ENCODE results near the gene ZNF655. TPM values are rescaled to one million over a fixed set of nuclear protein-coding genes. Genes with fewer than 3 reads are reported as not detected.

The ZNF655 gene
- polyA plus RNA-seq, 2 donors, result 56.9 to 80.5 TPM

GRCh38 chr7:99599836-99600235 is 41.4 kb downstream of the ZNF655 start:
- H3K4me1 ChIP-seq (ENCODE audit: control insufficient read depth in 2 of 2, insufficient read depth in 2 of 2, low read length in 1 of 2), result no peaks in the 10 kb centered on the region
- H3K4me3 ChIP-seq (ENCODE audit: low read depth in 1 of 2, low read length in 2 of 2), result no peak overlapping the region
- no peaks in the 10 kb centered on the region for H3K36me3 ChIP-seq (ENCODE audit: control insufficient read depth in 2 of 2, insufficient read depth in 2 of 2, low read length in 1 of 2)
- no peak overlapping the region for H3K27ac ChIP-seq (ENCODE audit: low read depth in 2 of 2, low read length in 1 of 2)
- H3K27me3 ChIP-seq (ENCODE audit: control insufficient read depth in 1 of 2, insufficient read depth in 2 of 2, low read length in 2 of 2), result no peaks in the 10 kb centered on the region
- 80 to 81% methylated on average over 4 of the region's 4 CpGs for WGBS, 2 donors
- no peaks in the 10 kb centered on the region for H3K9me3 ChIP-seq (ENCODE audit: control insufficient read depth in 2 of 2, insufficient read depth in 1 of 2, low read depth in 1 of 2, low read length in 1 of 2)

GRCh38 chr7:99601656-99602310 is 43.3 kb downstream of the ZNF655 start:
- no peak overlapping the region for H3K27ac ChIP-seq (ENCODE audit: low read depth in 2 of 2, low read length in 1 of 2)
- H3K9me3 ChIP-seq (ENCODE audit: control insufficient read depth in 2 of 2, insufficient read depth in 1 of 2, low read depth in 1 of 2, low read length in 1 of 2), result no peaks in the 10 kb centered on the region
- WGBS, 2 donors, result 76 to 79% methylated on average over 7 of the region's 7 CpGs
- H3K27me3 ChIP-seq (ENCODE audit: control insufficient read depth in 1 of 2, insufficient read depth in 2 of 2, low read length in 2 of 2), result no peaks in the 10 kb centered on the region
- H3K4me1 ChIP-seq (ENCODE audit: control insufficient read depth in 2 of 2, insufficient read depth in 2 of 2, low read length in 1 of 2), result no peaks in the 10 kb centered on the region
- no peak overlapping the region for H3K4me3 ChIP-seq (ENCODE audit: low read depth in 1 of 2, low read length in 2 of 2)
- no peaks in the 10 kb centered on the region for H3K36me3 ChIP-seq (ENCODE audit: control insufficient read depth in 2 of 2, insufficient read depth in 2 of 2, low read length in 1 of 2)

- no peaks in the 10 kb centered on the region for H3K4me1 ChIP-seq (ENCODE audit: control insufficient read depth in 2 of 2, insufficient read depth in 2 of 2, low read length in 1 of 2)
- peaks cover 0 to 2% of the 10 kb centered on the region in 2 donors for H3K36me3 ChIP-seq (ENCODE audit: control insufficient read depth in 2 of 2, insufficient read depth in 2 of 2, low read length in 1 of 2)
- no peak overlapping the region for H3K27ac ChIP-seq (ENCODE audit: low read depth in 2 of 2, low read length in 1 of 2)
- WGBS, 2 donors, result 94 to 97% methylated on average over 7 of the region's 7 CpGs
- no peaks in the 10 kb centered on the region for H3K27me3 ChIP-seq (ENCODE audit: control insufficient read depth in 1 of 2, insufficient read depth in 2 of 2, low read length in 2 of 2)
- H3K4me3 ChIP-seq (ENCODE audit: low read depth in 1 of 2, low read length in 2 of 2), result no peak overlapping the region
- H3K9me3 ChIP-seq (ENCODE audit: control insufficient read depth in 2 of 2, insufficient read depth in 1 of 2, low read depth in 1 of 2, low read length in 1 of 2), result no peaks in the 10 kb centered on the region
These were observed 47.1 kb downstream of the ZNF655 start for GRCh38 chr7:99605527-99605926.

GRCh38 chr7:99606531-99606930 is 48.1 kb downstream of the ZNF655 start:
- Histone ChIP-seq H3K27ac (ENCODE audit: low read depth in 2 of 2, low read length in 1 of 2) (no peak overlapping the region), H3K4me3 (ENCODE audit: low read depth in 1 of 2, low read length in 2 of 2) (no peak overlapping the region), H3K9me3 (ENCODE audit: control insufficient read depth in 2 of 2, insufficient read depth in 1 of 2, low read depth in 1 of 2, low read length in 1 of 2) (no peaks in the 10 kb centered on the region), H3K27me3 (ENCODE audit: control insufficient read depth in 1 of 2, insufficient read depth in 2 of 2, low read length in 2 of 2) (no peaks in the 10 kb centered on the region), H3K36me3 (ENCODE audit: control insufficient read depth in 2 of 2, insufficient read depth in 2 of 2, low read length in 1 of 2) (peaks cover 0 to 2% of the 10 kb centered on the region in 2 donors), H3K4me1 (ENCODE audit: control insufficient read depth in 2 of 2, insufficient read depth in 2 of 2, low read length in 1 of 2) (no peaks in the 10 kb centered on the region)
- WGBS, 2 donors, result 71 to 80% methylated on average over 8 of the region's 8 CpGs

- WGBS, 2 donors, result 81 to 85% methylated on average over 9 of the region's 9 CpGs
- Histone ChIP-seq H3K4me3 (ENCODE audit: low read depth in 1 of 2, low read length in 2 of 2) (no peak overlapping the region), H3K36me3 (ENCODE audit: control insufficient read depth in 2 of 2, insufficient read depth in 2 of 2, low read length in 1 of 2) (peaks cover 0 to 2% of the 10 kb centered on the region in 2 donors), H3K27ac (ENCODE audit: low read depth in 2 of 2, low read length in 1 of 2) (no peak overlapping the region), H3K4me1 (ENCODE audit: control insufficient read depth in 2 of 2, insufficient read depth in 2 of 2, low read length in 1 of 2) (no peaks in the 10 kb centered on the region), H3K27me3 (ENCODE audit: control insufficient read depth in 1 of 2, insufficient read depth in 2 of 2, low read length in 2 of 2) (no peaks in the 10 kb centered on the region), H3K9me3 (ENCODE audit: control insufficient read depth in 2 of 2, insufficient read depth in 1 of 2, low read depth in 1 of 2, low read length in 1 of 2) (no peaks in the 10 kb centered on the region)
These were observed 49.1 kb downstream of the ZNF655 start for GRCh38 chr7:99607548-99607947.

GRCh38 chr7:99614495-99614894 is 56.1 kb downstream of the ZNF655 start:
- H3K27me3 ChIP-seq (ENCODE audit: control insufficient read depth in 1 of 2, insufficient read depth in 2 of 2, low read length in 2 of 2), result no peaks in the 10 kb centered on the region
- peaks cover 0 to 4% of the 10 kb centered on the region in 2 donors for H3K36me3 ChIP-seq (ENCODE audit: control insufficient read depth in 2 of 2, insufficient read depth in 2 of 2, low read length in 1 of 2)
- H3K27ac ChIP-seq (ENCODE audit: low read depth in 2 of 2, low read length in 1 of 2), result no peak overlapping the region
- H3K9me3 ChIP-seq (ENCODE audit: control insufficient read depth in 2 of 2, insufficient read depth in 1 of 2, low read depth in 1 of 2, low read length in 1 of 2), result no peaks in the 10 kb centered on the region
- no peak overlapping the region for H3K4me3 ChIP-seq (ENCODE audit: low read depth in 1 of 2, low read length in 2 of 2)
- WGBS, 2 donors, result 67 to 80% methylated on average over 3 of the region's 3 CpGs
- H3K4me1 ChIP-seq (ENCODE audit: control insufficient read depth in 2 of 2, insufficient read depth in 2 of 2, low read length in 1 of 2), result peaks cover 2% of the 10 kb centered on the region in 2 donors

GRCh38 chr7:99615989-99616358 is 57.5 kb downstream of the ZNF655 start:
- H3K9me3 ChIP-seq (ENCODE audit: control insufficient read depth in 2 of 2, insufficient read depth in 1 of 2, low read depth in 1 of 2, low read length in 1 of 2), result no peaks in the 10 kb centered on the region
- H3K4me1 ChIP-seq (ENCODE audit: control insufficient read depth in 2 of 2, insufficient read depth in 2 of 2, low read length in 1 of 2), result peaks cover 2% of the 10 kb centered on the region in 2 donors
- WGBS, 2 donors, result 92% methylated on average over 5 of the region's 5 CpGs
- no peaks in the 10 kb centered on the region for H3K27me3 ChIP-seq (ENCODE audit: control insufficient read depth in 1 of 2, insufficient read depth in 2 of 2, low read length in 2 of 2)
- peak overlapping the region in 1 of 2 donors; percentile 100 for H3K4me3 ChIP-seq (ENCODE audit: low read depth in 1 of 2, low read length in 2 of 2)
- peaks cover 7 to 11% of the 10 kb centered on the region in 2 donors for H3K36me3 ChIP-seq (ENCODE audit: control insufficient read depth in 2 of 2, insufficient read depth in 2 of 2, low read length in 1 of 2)
- peak overlapping the region in 1 of 2 donors; percentile 65 for H3K27ac ChIP-seq (ENCODE audit: low read depth in 2 of 2, low read length in 1 of 2)

- Histone ChIP-seq H3K36me3 (ENCODE audit: control insufficient read depth in 2 of 2, insufficient read depth in 2 of 2, low read length in 1 of 2) (peaks cover 7 to 15% of the 10 kb centered on the region in 2 donors), H3K4me3 (ENCODE audit: low read depth in 1 of 2, low read length in 2 of 2) (peak within 1 kb of the TSS; percentile 91 to 100), H3K9me3 (ENCODE audit: control insufficient read depth in 2 of 2, insufficient read depth in 1 of 2, low read depth in 1 of 2, low read length in 1 of 2) (no peaks in the 10 kb centered on the region), H3K27ac (ENCODE audit: low read depth in 2 of 2, low read length in 1 of 2) (peak within 1 kb of the TSS; percentile 65 to 86), H3K4me1 (ENCODE audit: control insufficient read depth in 2 of 2, insufficient read depth in 2 of 2, low read length in 1 of 2) (peaks cover 2% of the 10 kb centered on the region in 2 donors), H3K27me3 (ENCODE audit: control insufficient read depth in 1 of 2, insufficient read depth in 2 of 2, low read length in 2 of 2) (no peaks in the 10 kb centered on the region)
- 0 to 1% methylated on average over 56 to 60 of the region's 60 CpGs for WGBS, 2 donors
These were observed 58.1 kb downstream of the ZNF655 start, which contains the start of gene ZSCAN25 for GRCh38 chr7:99616359-99617191. Gene ZSCAN25 (plus strand): TSS chr7:99616946. CDS start chr7:99619607, 2,661 bp downstream.

- Histone ChIP-seq H3K27me3 (ENCODE audit: control insufficient read depth in 1 of 2, insufficient read depth in 2 of 2, low read length in 2 of 2) (no peaks in the 10 kb centered on the region), H3K27ac (ENCODE audit: low read depth in 2 of 2, low read length in 1 of 2) (peak overlapping the region; percentile 65 to 86), H3K4me1 (ENCODE audit: control insufficient read depth in 2 of 2, insufficient read depth in 2 of 2, low read length in 1 of 2) (peaks cover 2 to 3% of the 10 kb centered on the region in 2 donors), H3K4me3 (ENCODE audit: low read depth in 1 of 2, low read length in 2 of 2) (peak overlapping the region; percentile 91 to 100), H3K36me3 (ENCODE audit: control insufficient read depth in 2 of 2, insufficient read depth in 2 of 2, low read length in 1 of 2) (peaks cover 9 to 18% of the 10 kb centered on the region in 2 donors), H3K9me3 (ENCODE audit: control insufficient read depth in 2 of 2, insufficient read depth in 1 of 2, low read depth in 1 of 2, low read length in 1 of 2) (no peaks in the 10 kb centered on the region)
- 13 to 14% methylated on average over 22 of the region's 22 CpGs for WGBS, 2 donors
These were observed 58.8 kb downstream of the ZNF655 start for GRCh38 chr7:99617192-99617781.

Data from esophagus (tissue), 2 donors.